H1 (cell line): Measurements from ENCODE around the gene SEPTIN1. TPM values are rescaled to one million over a fixed set of nuclear protein-coding genes. Genes with fewer than 3 reads are reported as not detected.

Experiments used
- CHD2 ChIP-seq: IDR thresholded peaks from 2 replicates; pipeline ENCODE4 v1.6.1; 2012; ENCODE audit warnings: low read length, improper control_type of control experiment
- GABPA ChIP-seq: IDR thresholded peaks from 2 replicates; pipeline ENCODE4 v1.6.1; 2011; ENCODE audit warnings: mild to moderate bottlenecking, low read length, moderate library complexity, borderline replicate concordance; ENCODE audit not compliant: insufficient read depth
- KDM1A ChIP-seq: fragments of 200-600, 300-600 bp; sonication (generic); IDR thresholded peaks from 2 replicates; pipeline ENCODE4 v1.7.1; 2016; ENCODE audit warnings: mild to moderate bottlenecking, low read length, borderline replicate concordance
- KDM4A ChIP-seq: IDR thresholded peaks from one replicate; pipeline ENCODE4 v1.7.1; 2012; ENCODE audit warnings: low read depth, mild to moderate bottlenecking, moderate library complexity, low read length, inconsistent platforms; ENCODE audit not compliant: severe bottlenecking
- KDM5A ChIP-seq: fragments of 200-600 bp; IDR thresholded peaks from 2 replicates; pipeline ENCODE4 v1.7.1; 2012; ENCODE audit warnings: mild to moderate bottlenecking, low read length, inconsistent platforms, mixed read lengths
- RFX5 ChIP-seq: IDR thresholded peaks from 2 replicates; pipeline ENCODE4 v1.6.1; 2011; ENCODE audit warnings: low read depth, low read length, improper control_type of control experiment, borderline replicate concordance
- SAP30 ChIP-seq: fragments of 300-600 bp; sonication (generic); IDR thresholded peaks from 2 replicates; pipeline ENCODE4 v1.7.1; 2012; ENCODE audit warnings: low read length, moderate library complexity, mild to moderate bottlenecking, inconsistent platforms; ENCODE audit not compliant: insufficient read depth, insufficient replicate concordance
- SIN3A ChIP-seq, 2 experiments: IDR thresholded peaks in 1 of 2; conservative IDR thresholded peaks in 1 of 2; 2 replicates each; pipeline ENCODE4 v1.6.1; 2011 to 2012; ENCODE audit warnings: low read length in 2 of 2, improper control_type of control experiment in 1 of 2, low read depth in 1 of 2, mild to moderate bottlenecking in 1 of 2
- SIX5 ChIP-seq: IDR thresholded peaks from 2 replicates; pipeline ENCODE4 v1.6.1; 2011; ENCODE audit warnings: mild to moderate bottlenecking, low read depth, low read length
- SP2 ChIP-seq: IDR thresholded peaks from 2 replicates; pipeline ENCODE4 v1.6.1; 2012; ENCODE audit warnings: mild to moderate bottlenecking, low read length, inconsistent platforms
- SRF ChIP-seq: IDR thresholded peaks from 2 replicates; pipeline ENCODE4 v1.6.1; 2011; ENCODE audit warnings: mild to moderate bottlenecking, low read depth, low read length, moderate library complexity
- TBP ChIP-seq: IDR thresholded peaks from 2 replicates; pipeline ENCODE4 v1.6.1; 2011; ENCODE audit warnings: low read depth, low read length, improper control_type of control experiment
- ZNF274 ChIP-seq: IDR thresholded peaks from 2 replicates; pipeline ENCODE4 v1.7.0; 2012; ENCODE audit warnings: low read length, borderline replicate concordance; ENCODE audit errors: extremely low read depth
- polyA plus RNA-seq, 7 experiments: library from polyadenylated mRNA; depleted of rRNA in 3 of 7; stranded (reverse) in 5 of 7; unstranded in 2 of 7; fragments of >200 nt in 5 of 7; fragments of 200-250 nt in 2 of 7; gene quantifications; 1 replicate in 5 of 7; 2 replicates in 1 of 7; 4 replicates in 1 of 7; pipeline versions ENCODE4 v1.2.1 to v1.2.3, GENCODE V29; 2011 to 2013; ENCODE audit warnings: missing spikeins in 2 of 7, mixed read lengths in 2 of 7
- total RNA-seq: library from RNA; stranded (reverse); fragmentation: NEBNext Ultra II Directional; extraction: Animal tissue kit (Norgen Biotek cat#: 25700); gene quantifications from 2 replicates; pipeline ENCODE4 v1.2.1, GENCODE V29; 2021
- TF ChIP-seq, protein P1 (sequence below): IDR thresholded peaks from 2 replicates; pipeline ENCODE4 v1.6.1; 2012; ENCODE audit warnings: inconsistent platforms
- TF ChIP-seq, protein P2 (sequence below): IDR thresholded peaks from 2 replicates; pipeline ENCODE4 v1.6.1; 2011; ENCODE audit warnings: low read depth, mild to moderate bottlenecking, low read length; ENCODE audit not compliant: insufficient read depth
- TF ChIP-seq, protein P3 (sequence below): IDR thresholded peaks from 2 replicates; pipeline ENCODE4 v1.6.1; 2012; ENCODE audit warnings: inconsistent platforms

The SEPTIN1 gene
- total and polyA plus RNA-seq, 2 of the 8 experiments (the other 6 are each of a cell fraction or from before 2014, with no cell fraction given): 0.24 to 1.4 TPM

- TF ChIP-seq KDM5A (no peak), SRF (no peak), RFX5 (no peak), TBP (peak; percentile 74), ZNF274 (no peak), GABPA (no peak), KDM1A (no peak), KDM4A (peak; percentile 58), CHD2 (peak; percentile 22; the same call in 1 of the 2 replicates), SIN3A (conservative IDR thresholded peaks at IDR 0.05 in 1 of 2, IDR thresholded peaks at IDR 0.05 in 1 of 2; ENCODE audit: low read depth in 1 of 2, low read length in 2 of 2) (peak; percentile 41 to 59; a peak in 2 of 4 replicates), SAP30 (no peak), SIX5 (no peak), SP2 (no peak)
- TF ChIP-seq, protein P1, sequence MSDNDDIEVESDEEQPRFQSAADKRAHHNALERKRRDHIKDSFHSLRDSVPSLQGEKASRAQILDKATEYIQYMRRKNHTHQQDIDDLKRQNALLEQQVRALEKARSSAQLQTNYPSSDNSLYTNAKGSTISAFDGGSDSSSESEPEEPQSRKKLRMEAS: peak; percentile 63; the same call in 1 of the 2 replicates
- TF ChIP-seq, protein P2, sequence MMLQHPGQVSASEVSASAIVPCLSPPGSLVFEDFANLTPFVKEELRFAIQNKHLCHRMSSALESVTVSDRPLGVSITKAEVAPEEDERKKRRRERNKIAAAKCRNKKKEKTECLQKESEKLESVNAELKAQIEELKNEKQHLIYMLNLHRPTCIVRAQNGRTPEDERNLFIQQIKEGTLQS: no peak
- TF ChIP-seq, protein P3, sequence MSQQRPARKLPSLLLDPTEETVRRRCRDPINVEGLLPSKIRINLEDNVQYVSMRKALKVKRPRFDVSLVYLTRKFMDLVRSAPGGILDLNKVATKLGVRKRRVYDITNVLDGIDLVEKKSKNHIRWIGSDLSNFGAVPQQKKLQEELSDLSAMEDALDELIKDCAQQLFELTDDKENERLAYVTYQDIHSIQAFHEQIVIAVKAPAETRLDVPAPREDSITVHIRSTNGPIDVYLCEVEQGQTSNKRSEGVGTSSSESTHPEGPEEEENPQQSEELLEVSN: peak; percentile 26; the same call in 1 of the 2 replicates
Measured at GRCh38 chr16:30378236-30379157, 3.9 kb downstream of the SEPTIN1 start (continued).
